Transverse colon (tissue), 4 donors: ENCODE results near the gene TAPBPL. TPM values are rescaled to one million over a fixed set of nuclear protein-coding genes. Genes with fewer than 3 reads are reported as not detected.
A peak's percentile ranks its signal among the peaks of the same experiment; 100 is the strongest.
"Not testable (repeated sequence)": the region's sequence is repeated elsewhere in the genome, so short reads cannot be mapped to it uniquely, and the experiment has no call there.

Experiments used
- DNase-seq: peaks from one replicate; pipeline ENCODE4 v3.0.0-alpha.2; 2019
- H3K27ac ChIP-seq, 4 donors: fragments of 200-600 bp; sonication (generic); 2 replicates each; pipeline ENCODE4 v1.5.1; 2016 to 2018; ENCODE audit warnings: inconsistent platforms in 4 of 4
- H3K27me3 ChIP-seq: fragments of 200-600 bp; sonication (generic); 2 replicates; pipeline ENCODE4 v1.5.1; 2017; ENCODE audit warnings: inconsistent platforms
- H3K36me3 ChIP-seq, 4 donors: fragments of 200-600 bp; sonication (generic); 2 replicates each; pipeline ENCODE4 v1.5.1; 2017 to 2019; ENCODE audit warnings: inconsistent platforms in 4 of 4
- H3K4me1 ChIP-seq, 4 donors: fragments of 200-600 bp; sonication (generic); 2 replicates each; pipeline ENCODE4 v1.5.1; 2017 to 2020; ENCODE audit warnings: inconsistent platforms in 4 of 4
- H3K4me3 ChIP-seq, 4 donors: fragments of 200-600 bp; sonication (generic); 1 replicate in 1 of 4; 2 replicates in 3 of 4; pipeline versions ENCODE4 v1.5.1 to v1.6.1; 2017 to 2019; ENCODE audit warnings: inconsistent platforms in 4 of 4
- H3K9me3 ChIP-seq, 2 donors: fragments of 200-600 bp; sonication (generic); 2 replicates each; pipeline ENCODE4 v1.5.1; 2017 to 2019; ENCODE audit warnings: inconsistent platforms in 2 of 2
- EP300 ChIP-seq: sonication (generic); formaldehyde crosslinking; IDR thresholded peaks from one replicate; pipeline ENCODE4 v1.6.1; 2017; ENCODE audit warnings: antibody characterized with exemption, low read depth
- POLR2A ChIP-seq: fragments of 450-650 bp; IDR thresholded peaks from one replicate; pipeline ENCODE4 v1.6.1; 2016; ENCODE audit warnings: antibody characterized with exemption, mild to moderate bottlenecking, moderate library complexity
- POLR2AphosphoS5 ChIP-seq, 3 donors: sonication (generic); formaldehyde crosslinking; IDR thresholded peaks; one replicate each; pipeline ENCODE4 v1.6.1; 2016; ENCODE audit warnings: antibody characterized with exemption in 3 of 3
- whole genome bisulfite sequencing, 2 donors: methylation state at CpG; one replicate each; pipeline ENCODE4 v1.1.5; 2018; ENCODE audit warnings: low coverage in 1 of 2; 5-methylcytosine and 5-hydroxymethylcytosine counted together
- in situ Hi-C, 4 donors: fragments of 200-750 bp; cut with MboI; loops; one replicate each; pipeline versions ENCODE4 v1.15.0 to v1.15.1; 2017; ENCODE audit warnings: low sequenced_read_pairs in 3 of 4, low pct_ligation_motif_present in 1 of 4, low pct_unique_long_range_greater_than_20kb in 1 of 4
- intact Hi-C: fragments of 100-400 bp; cut with DNase I; formaldehyde crosslinking; loops from one replicate; pipeline ENCODE4 v1.15.1; 2023; ENCODE audit warnings: low total_unique reads
- total RNA-seq, 4 donors: library from RNA; depleted of rRNA; stranded (reverse); fragments of >200 nt; gene quantifications; one replicate each; pipeline ENCODE4 v1.1.0, GENCODE V29; 2016
- TF ChIP-seq, protein P1 (sequence below), 5 experiments: fragments of 200-600 bp in 3 of 5; fragments of 450-650 bp in 2 of 5; sonication (generic) in 3 of 5; IDR thresholded peaks; 1 replicate in 2 of 5; 2 replicates in 3 of 5; pipeline ENCODE4 v1.5.1; 2016 to 2017; ENCODE audit warnings: antibody characterized with exemption in 5 of 5, inconsistent platforms in 3 of 5, mild to moderate bottlenecking in 2 of 5, moderate library complexity in 1 of 5

The TAPBPL gene
- total RNA-seq, 4 donors from 2014 or later = 47.6 to 99.1 (median 79.3) TPM

DNA sequence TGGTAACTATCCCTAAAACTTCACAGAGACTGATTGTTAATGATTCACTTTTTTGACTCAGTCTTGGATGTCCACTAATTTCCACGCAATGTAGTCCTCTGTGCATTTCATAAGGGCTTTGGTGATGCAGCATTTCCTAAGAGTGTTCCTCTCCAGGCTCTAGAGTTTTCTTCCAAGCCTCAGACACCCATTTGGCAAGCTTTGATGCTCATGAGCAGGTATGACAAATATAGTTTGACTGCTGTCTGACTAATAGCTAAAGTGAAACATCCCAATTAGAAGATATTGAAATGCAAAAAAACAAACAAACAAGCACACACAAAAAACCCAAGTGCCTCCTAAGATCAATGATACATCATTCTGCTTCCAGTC lies 20.1 kb downstream of the TAPBPL start:
- peak overlapping the region in 1 of 4 donors; percentile 88 for H3K27ac ChIP-seq
- in situ Hi-C loops (loop anchor here in 2 of 4 donors (25.0 kb wide), 1 partner anchor 135 kb away; the partner anchor contains the start of gene TNFRSF1A (in 2 of the 2)), intact Hi-C loops (no loop called here)
- H3K36me3 ChIP-seq = no peaks in the 10 kb centered on the region
- H3K4me1 ChIP-seq = peaks cover 8 to 41% (median 33%) of the 10 kb centered on the region in 4 donors
- no peak for DNase-seq
- 81 to 100% methylated on average over 1 of the region's 1 CpG for WGBS, 2 donors
- no peak overlapping the region for H3K4me3 ChIP-seq
- TF ChIP-seq POLR2A (no peak), EP300 (no peak), POLR2AphosphoS5 (IDR thresholded peaks at IDR 0.05) (no peak)
- TF ChIP-seq, protein P1, sequence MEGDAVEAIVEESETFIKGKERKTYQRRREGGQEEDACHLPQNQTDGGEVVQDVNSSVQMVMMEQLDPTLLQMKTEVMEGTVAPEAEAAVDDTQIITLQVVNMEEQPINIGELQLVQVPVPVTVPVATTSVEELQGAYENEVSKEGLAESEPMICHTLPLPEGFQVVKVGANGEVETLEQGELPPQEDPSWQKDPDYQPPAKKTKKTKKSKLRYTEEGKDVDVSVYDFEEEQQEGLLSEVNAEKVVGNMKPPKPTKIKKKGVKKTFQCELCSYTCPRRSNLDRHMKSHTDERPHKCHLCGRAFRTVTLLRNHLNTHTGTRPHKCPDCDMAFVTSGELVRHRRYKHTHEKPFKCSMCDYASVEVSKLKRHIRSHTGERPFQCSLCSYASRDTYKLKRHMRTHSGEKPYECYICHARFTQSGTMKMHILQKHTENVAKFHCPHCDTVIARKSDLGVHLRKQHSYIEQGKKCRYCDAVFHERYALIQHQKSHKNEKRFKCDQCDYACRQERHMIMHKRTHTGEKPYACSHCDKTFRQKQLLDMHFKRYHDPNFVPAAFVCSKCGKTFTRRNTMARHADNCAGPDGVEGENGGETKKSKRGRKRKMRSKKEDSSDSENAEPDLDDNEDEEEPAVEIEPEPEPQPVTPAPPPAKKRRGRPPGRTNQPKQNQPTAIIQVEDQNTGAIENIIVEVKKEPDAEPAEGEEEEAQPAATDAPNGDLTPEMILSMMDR (IDR thresholded peaks at IDR 0.05) = no peak
- H3K27me3 ChIP-seq = no peaks in the 10 kb centered on the region
- no peaks in the 10 kb centered on the region for H3K9me3 ChIP-seq

DNA sequence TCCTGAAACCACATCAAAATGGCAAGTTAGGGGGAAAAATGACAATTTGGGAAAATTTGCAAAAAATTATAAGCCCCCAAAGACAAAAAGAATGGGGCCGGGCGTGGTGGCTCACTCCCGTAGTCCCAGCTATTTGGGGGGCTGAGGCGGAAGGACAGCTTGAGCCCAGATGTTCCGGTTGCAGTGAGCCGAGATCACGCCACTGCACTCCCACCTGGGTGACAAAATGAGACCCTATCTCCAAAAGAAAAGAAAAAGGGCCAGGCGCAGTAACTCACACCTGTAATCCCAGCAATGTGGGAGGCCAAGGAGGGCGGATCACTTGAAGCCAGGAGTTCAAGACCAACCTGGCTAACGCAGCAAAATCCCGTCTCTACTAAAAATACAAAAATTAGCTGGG lies 20.6 kb downstream of the TAPBPL start:
- in situ Hi-C loops (loop anchor here in 2 of 4 donors (25.0 kb wide), 1 partner anchor 135 kb away; the partner anchor contains the start of gene TNFRSF1A (in 2 of the 2)), intact Hi-C loops (no loop called here)
- DNase-seq = no peak
- H3K4me1 ChIP-seq = peaks cover 8 to 36% (median 31%) of the 10 kb centered on the region in 4 donors
- H3K36me3 ChIP-seq = no peaks in the 10 kb centered on the region
- H3K9me3 ChIP-seq = no peaks in the 10 kb centered on the region
- no peaks in the 10 kb centered on the region for H3K27me3 ChIP-seq
- H3K4me3 ChIP-seq = no peak overlapping the region
- whole genome bisulfite sequencing, 2 donors = 90 to 91% methylated on average over 8 to 11 of the region's 11 CpGs
- no peak overlapping the region for H3K27ac ChIP-seq
- TF ChIP-seq POLR2AphosphoS5 (IDR thresholded peaks at IDR 0.05) (no peak), POLR2A (no peak), EP300 (no peak)
- TF ChIP-seq, protein P1 (IDR thresholded peaks at IDR 0.05) = no peak

DNA sequence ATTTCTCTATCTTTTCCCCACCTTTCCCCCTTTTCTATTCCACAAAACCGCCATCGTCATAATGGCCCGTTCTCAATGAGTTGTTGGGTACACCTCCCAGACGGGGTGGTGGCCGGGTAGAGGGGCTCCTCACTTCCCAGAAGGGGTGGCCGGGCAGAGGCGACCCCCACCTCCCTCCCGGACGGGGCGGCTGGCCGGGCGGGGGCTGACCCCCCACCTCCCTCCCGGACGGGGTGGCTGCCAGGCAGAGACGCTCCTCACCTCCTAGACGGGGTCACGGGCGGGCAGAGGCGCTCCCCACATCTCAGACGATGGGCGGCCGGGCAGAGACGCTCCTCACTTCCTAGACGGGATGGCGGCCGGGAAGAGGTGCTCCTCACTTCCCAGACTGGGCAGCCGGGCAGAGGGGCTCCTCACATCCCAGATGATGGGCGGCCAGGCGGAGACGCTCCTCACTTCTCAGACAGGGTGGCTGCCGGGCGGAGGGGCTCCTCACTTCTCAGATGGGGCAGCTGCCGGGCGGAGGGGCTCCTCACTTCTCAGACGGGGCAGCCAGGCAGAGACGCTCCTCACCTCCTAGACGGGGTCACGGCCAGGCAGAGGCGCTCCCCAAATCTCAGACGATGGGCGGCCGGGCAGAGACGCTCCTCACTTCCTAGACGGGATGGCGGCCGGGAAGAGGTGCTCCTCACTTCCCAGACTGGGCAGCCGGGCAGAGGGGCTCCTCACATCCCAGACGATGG lies 23.6 kb downstream of the TAPBPL start:
- H3K9me3 ChIP-seq, intact Hi-C loops, H3K4me3 ChIP-seq, H3K27me3 ChIP-seq, DNase-seq, in situ Hi-C loops, H3K36me3 ChIP-seq, H3K27ac ChIP-seq: not testable (repeated sequence)
- peaks cover 0 to 13% (median 6%) of the 10 kb centered on the region in 4 donors for H3K4me1 ChIP-seq
- WGBS, 2 donors = 94 to 100% methylated on average over 1 to 43 of the region's 48 CpGs

DNA sequence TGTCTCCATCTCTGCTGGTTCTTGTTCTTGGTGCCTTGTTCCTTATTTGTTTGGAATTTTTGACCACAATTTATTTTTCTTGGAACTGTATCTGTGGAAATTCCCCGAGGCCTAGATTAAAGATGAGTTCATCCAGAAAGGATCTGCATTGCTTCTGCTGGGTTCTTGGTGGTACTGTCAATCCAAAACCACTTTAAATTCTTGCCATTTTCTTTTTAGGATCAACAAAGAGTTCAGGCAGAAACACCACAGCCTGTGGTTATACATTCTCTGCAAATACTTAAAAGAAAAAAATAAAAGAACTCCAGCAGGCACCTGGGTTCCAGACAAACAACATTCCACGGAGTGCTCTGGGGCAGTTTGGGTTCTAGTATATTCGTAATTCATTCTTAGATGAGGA lies 24.6 kb downstream of the TAPBPL start:
- no peak for DNase-seq
- intact Hi-C loops = no loop called here
- Histone ChIP-seq H3K9me3 (no peaks in the 10 kb centered on the region), H3K36me3 (no peaks in the 10 kb centered on the region), H3K27ac (peak overlapping the region; percentile 48 to 69 (median 60)), H3K4me1 (peaks cover 0 to 8% (median under 1%) of the 10 kb centered on the region in 4 donors), H3K27me3 (no peaks in the 10 kb centered on the region), H3K4me3 (no peak overlapping the region)
- TF ChIP-seq POLR2A (no peak), POLR2AphosphoS5 (IDR thresholded peaks at IDR 0.05) (peak in 1 of 3 donors; percentile 46)
- WGBS, 2 donors = 52 to 61% methylated on average over 3 of the region's 3 CpGs
- in situ Hi-C loops = no loop called here

DNA sequence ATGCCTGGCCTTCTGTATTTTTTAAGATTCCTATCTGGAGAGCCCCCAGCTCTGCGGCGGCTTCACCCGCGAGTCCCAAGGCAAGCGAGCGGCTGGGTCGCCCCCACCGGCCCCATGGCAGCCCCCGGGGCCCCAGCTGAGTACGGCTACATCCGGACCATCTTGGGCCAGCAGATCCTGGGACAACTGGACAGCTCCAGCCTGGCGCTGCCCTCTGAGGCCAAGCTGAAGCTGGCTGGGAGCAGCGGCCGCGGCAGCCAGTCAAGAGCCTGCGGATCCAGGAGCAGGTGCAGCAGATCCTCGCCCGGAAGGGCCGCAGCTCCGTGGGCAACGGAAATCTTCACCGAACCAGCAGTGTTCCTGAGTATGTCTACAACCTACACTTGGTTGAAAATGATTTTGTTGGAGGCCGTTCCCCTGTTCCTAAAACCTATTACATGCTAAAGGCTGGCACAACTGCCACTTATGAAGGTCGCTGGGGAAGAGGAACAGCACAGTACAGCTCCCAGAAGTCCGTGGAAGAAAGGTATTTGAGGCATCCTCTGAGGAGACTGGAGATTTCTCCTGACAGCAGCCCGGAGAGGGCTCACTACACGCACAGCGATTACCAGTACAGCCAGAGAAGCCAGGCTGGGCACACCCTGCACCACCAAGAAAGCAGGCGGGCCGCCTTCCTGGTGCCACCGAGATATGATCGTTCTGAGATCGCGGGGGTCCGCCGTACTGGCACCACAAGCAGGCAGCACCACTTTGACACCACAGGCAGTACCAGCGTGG lies 25.9 kb downstream of the TAPBPL start:
- DNase-seq, in situ Hi-C loops, intact Hi-C loops, H3K27ac ChIP-seq, H3K27me3 ChIP-seq, H3K9me3 ChIP-seq, H3K4me3 ChIP-seq, H3K4me1 ChIP-seq, H3K36me3 ChIP-seq: not testable (repeated sequence)
- WGBS, 2 donors = 73 to 95% methylated on average over 3 to 31 of the region's 37 CpGs
